Measurements from ENCODE around the gene SETD3. TPM values are rescaled to one million over a fixed set of nuclear protein-coding genes. Genes with fewer than 3 reads are reported as not detected.

Gene SETD3
- total and polyA plus RNA-seq, 2 of the 8 experiments (the other 6 are each of a cell fraction or from before 2014, with no cell fraction given) = 24.0 to 64.0 TPM

GRCh38 chr14:99513946-99514551, 33.4 kb upstream of the SETD3 start:
- Histone ChIP-seq H3K9ac (replicated peaks in 1 of 4; ENCODE audit: extremely low read depth in 1 of 4, low read depth in 3 of 4, low read length in 3 of 4) (no peak overlapping the region), H3K23me2 (ENCODE audit: low read depth, low read length) (no peaks in the 10 kb centered on the region), H2AK5ac (ENCODE audit: low read depth, low read length) (no peak overlapping the region), H3K18ac (ENCODE audit: extremely low read depth, low read length) (no peak overlapping the region), H3K4me2 (ENCODE audit: insufficient read depth in 1 of 2, low read depth in 2 of 2, low read length in 2 of 2) (no peak overlapping the region), H4K20me1 (replicated peaks in 1 of 2; ENCODE audit: control insufficient read depth in 1 of 2, insufficient read depth in 2 of 2, low read length in 2 of 2) (peaks cover 7 to 9% of the 10 kb centered on the region in 2 experiments), H3K9me3 (ENCODE audit: insufficient read depth in 2 of 2, low read depth in 1 of 2, low read length in 1 of 2) (no peaks in the 10 kb centered on the region), H2BK120ac (replicated peaks; ENCODE audit: low read depth, low read length) (no peak overlapping the region), H3K4ac (replicated peaks; ENCODE audit: insufficient read length, low read depth, low read length) (no peak overlapping the region), H3K27me3 (replicated peaks in 1 of 4; ENCODE audit: control insufficient read depth in 3 of 4, extremely low read depth in 1 of 4, insufficient read depth in 3 of 4, low read length in 3 of 4) (no peaks in the 10 kb centered on the region; a peak in 1 of 7 replicates), H2AFZ (ENCODE audit: low read length) (no peak overlapping the region), H3K36me3 (ENCODE audit: control insufficient read depth in 2 of 4, insufficient read depth in 4 of 4, low read length in 3 of 4) (peaks cover 0 to 18% (median under 1%) of the 10 kb centered on the region in 4 experiments; a peak in 4 of 8 replicates), H3K79me1 (ENCODE audit: low read depth, low read length) (no peaks in the 10 kb centered on the region; the same call in none of the 2 replicates), H4K8ac (ENCODE audit: extremely low read depth, insufficient read depth, low read length) (no peak overlapping the region; the same call in 1 of the 2 replicates), H3K14ac (ENCODE audit: insufficient read length) (no peak overlapping the region), H4K91ac (replicated peaks; ENCODE audit: insufficient read length, low read length) (no peak overlapping the region), H2BK5ac (ENCODE audit: low read depth, low read length) (no peak overlapping the region), H3K27ac (ENCODE audit: low read depth, low read length) (no peak overlapping the region; the same call in 1 of the 2 replicates), H2BK15ac (ENCODE audit: low read length) (no peak overlapping the region), H3K4me3 (ENCODE audit: extremely low read depth in 1 of 4, insufficient read depth in 2 of 4, low read depth in 3 of 4, low read length in 4 of 4) (no peak overlapping the region), H4K5ac (ENCODE audit: insufficient read length, low read depth, low read length) (no peak overlapping the region), H2BK20ac (ENCODE audit: low read length) (no peak overlapping the region), H3K4me1 (replicated peaks in 1 of 4; ENCODE audit: control insufficient read depth in 3 of 4, insufficient read depth in 4 of 4, low read length in 3 of 4) (peaks cover 0 to 9% (median 3%) of the 10 kb centered on the region in 4 experiments; a peak in 3 of 7 replicates), H3K56ac (replicated peaks; ENCODE audit: insufficient read length, low read depth, low read length) (no peak overlapping the region), H3K79me2 (ENCODE audit: control insufficient read depth in 1 of 2, insufficient read depth in 2 of 2, low read length in 2 of 2) (no peaks in the 10 kb centered on the region), H2BK12ac (ENCODE audit: low read depth, low read length) (no peak overlapping the region), H3K23ac (ENCODE audit: insufficient read length) (no peak overlapping the region)
- TF ChIP-seq TAF7 (optimal IDR thresholded peaks at IDR 0.05; ENCODE audit: borderline replicate concordance, low read depth, low read length) (no peak), NANOG (IDR thresholded peaks at IDR 0.05; ENCODE audit: insufficient read depth, low read depth, low read length, poor library complexity, severe bottlenecking) (no peak)
- DNase-seq (ENCODE audit: low read depth in 1 of 2, low spot score in 2 of 2) (peak in 1 of 2 experiments; percentile 45), FAIRE-seq (no peak)
- POLR2A ChIA-PET (ENCODE audit: partially characterized antibody) = no interaction called here
- CTCF ChIA-PET (ENCODE audit: partially characterized antibody) = interaction anchor here (0.6 to 2.3 kb wide), 4 partner anchors 10 to 116 kb away, joined by 3 to 17 read pairs (median 5); no protein-coding TSS in a partner anchor
- 90% methylated on average over 13 of the region's 13 CpGs; no CpG with 5 or more reads in 1 of the 2 experiments for WGBS, 2 experiments (ENCODE audit: extremely low coverage in 1 of 2, insufficient coverage in 1 of 2, insufficient read length in 1 of 2, insufficient replicate concordance in 2 of 2, low coverage in 1 of 2, low lambda C conversion rate in 2 of 2, missing lambda C conversion rate in 1 of 2)

All from H1 (cell line).